Caco-2 (cell line): Measurements from ENCODE around the gene PMEPA1. TPM values are rescaled to one million over a fixed set of nuclear protein-coding genes. Genes with fewer than 3 reads are reported as not detected.

Source experiments
- Bru-seq: library from RNA; stranded (reverse); fragments of 400-500 nt; gene quantifications from one replicate; lab custom pipeline; 2021; lab: Mats Ljungman, UMichigan
- BruChase-seq, 2 experiments: library from RNA; stranded (reverse); fragments of 400-500 nt; gene quantifications; one replicate each; lab custom pipeline; 2021; lab: Mats Ljungman, UMichigan
- BruUV-seq: library from RNA; stranded (reverse); fragments of 400-500 nt; replicated peaks from 2 replicates; lab custom pipeline; 2021; lab: Mats Ljungman, UMichigan
- CTCF ChIA-PET: fragments of 300-600 bp; sonication (Branson Sonifier 250); formaldehyde crosslinking; loops from one replicate; lab custom pipeline; 2022; ENCODE audit warnings: antibody characterized with exemption; lab: Charles Lee
- POLR2A ChIA-PET: fragments of 300-600 bp; sonication (Branson Sonifier 250); formaldehyde crosslinking; loops from one replicate; lab custom pipeline; 2022; ENCODE audit warnings: antibody characterized with exemption; lab: Charles Lee
- DNase-seq, 2 experiments: peaks; one replicate each; pipeline versions ENCODE4 v3.0.0 to v3.0.0-alpha.2; 2020 to 2022
- H3K27me3 ChIP-seq: replicated peaks from 2 replicates; pipeline ENCODE4 v1.6.0; 2011; ENCODE audit warnings: low read length; ENCODE audit not compliant: control insufficient read depth, insufficient read depth
- H3K36me3 ChIP-seq: 2 replicates; pipeline ENCODE4 v1.5.1; 2011; ENCODE audit warnings: low read length; ENCODE audit not compliant: control insufficient read depth, insufficient read depth
- H3K4me1 ChIP-seq: fragments of 250-450 bp; sonication (Bioruptor Pico); 2 replicates; pipeline ENCODE4 v1.5.1; 2020; ENCODE audit warnings: mild to moderate bottlenecking
- H3K4me3 ChIP-seq: 2 replicates; pipeline ENCODE4 v1.5.1; 2011; ENCODE audit warnings: low read depth, mild to moderate bottlenecking, control low read depth, low read length
- H3K9me3 ChIP-seq: fragments of 250-450 bp; sonication (Bioruptor Pico); 2 replicates; pipeline ENCODE4 v1.5.1; 2020; ENCODE audit warnings: mild to moderate bottlenecking, moderate library complexity
- H3K27ac Mint-ChIP-seq: one replicate; pipeline ENCODE4 v1.8.0; 2022; ENCODE audit warnings: mixed read lengths; ENCODE audit not compliant: unreplicated experiment
- H3K27me3 Mint-ChIP-seq: one replicate; pipeline ENCODE4 v1.8.0; 2022; ENCODE audit warnings: mixed read lengths; ENCODE audit not compliant: insufficient read depth, unreplicated experiment
- H3K36me3 Mint-ChIP-seq: one replicate; pipeline ENCODE4 v1.8.0; 2022; ENCODE audit warnings: mild to moderate bottlenecking, mixed read lengths; ENCODE audit not compliant: insufficient read depth, unreplicated experiment
- H3K4me1 Mint-ChIP-seq: one replicate; pipeline ENCODE4 v1.8.0; 2022; ENCODE audit warnings: low read depth, mixed read lengths; ENCODE audit not compliant: unreplicated experiment
- H3K4me3 Mint-ChIP-seq: one replicate; pipeline ENCODE4 v1.8.0; 2022; ENCODE audit warnings: mild to moderate bottlenecking, moderate library complexity, mixed read lengths; ENCODE audit not compliant: unreplicated experiment
- H3K9me3 Mint-ChIP-seq: one replicate; pipeline ENCODE4 v1.8.0; 2022; ENCODE audit warnings: mixed read lengths; ENCODE audit not compliant: unreplicated experiment
- intact Hi-C: fragments of 100-400 bp; cut with micrococcal nuclease; formaldehyde crosslinking; loops from one replicate; pipeline ENCODE4 v1.10.0; 2022; ENCODE audit not compliant: unreplicated experiment
- long read RNA-seq: library from polyadenylated mRNA; stranded (forward); transcript quantifications from one replicate; pipeline ENCODE4 v2.0.0, GENCODE V29; 2022
- total RNA-seq: library from RNA; stranded (reverse); gene quantifications from 2 replicates; pipeline ENCODE4 v1.2.3, GENCODE V29; 2022
- TF ChIP-seq, protein P1 (sequence below), 2 experiments: fragments of 200-600 bp in 1 of 2; IDR thresholded peaks; 1 replicate in 1 of 2; 2 replicates in 1 of 2; pipeline versions ENCODE4 v1.5.1 to v1.8.0; 2011 to 2022; ENCODE audit warnings: antibody characterized with exemption in 1 of 2, control low read depth in 1 of 2, inconsistent platforms in 1 of 2, low read depth in 1 of 2, low read length in 1 of 2, mild to moderate bottlenecking in 1 of 2, moderate library complexity in 1 of 2; ENCODE audit not compliant: insufficient read depth in 1 of 2, severe bottlenecking in 1 of 2, unreplicated experiment in 1 of 2

The PMEPA1 gene, protein sequence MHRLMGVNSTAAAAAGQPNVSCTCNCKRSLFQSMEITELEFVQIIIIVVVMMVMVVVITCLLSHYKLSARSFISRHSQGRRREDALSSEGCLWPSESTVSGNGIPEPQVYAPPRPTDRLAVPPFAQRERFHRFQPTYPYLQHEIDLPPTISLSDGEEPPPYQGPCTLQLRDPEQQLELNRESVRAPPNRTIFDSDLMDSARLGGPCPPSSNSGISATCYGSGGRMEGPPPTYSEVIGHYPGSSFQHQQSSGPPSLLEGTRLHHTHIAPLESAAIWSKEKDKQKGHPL
- total RNA-seq (3.3 and 3.7 TPM in 2 replicates), Bru-seq, nascent RNA (percentile 51 among the genes with signal in this experiment), BruChase-seq, experiment 1, labeled RNA remaining after a 2-hour chase (percentile 45 among the genes with signal in this experiment), BruChase-seq, experiment 2, labeled RNA remaining after a 6-hour chase (percentile 43 among the genes with signal in this experiment)
- long read RNA-seq, full-length matches to known transcripts = 4 of 5 reads
- long read RNA-seq, partial matches to known transcripts = 0 of 5 reads
- long read RNA-seq, other reads (novel, unspliced or antisense) = 1 of 5 reads

DNA sequence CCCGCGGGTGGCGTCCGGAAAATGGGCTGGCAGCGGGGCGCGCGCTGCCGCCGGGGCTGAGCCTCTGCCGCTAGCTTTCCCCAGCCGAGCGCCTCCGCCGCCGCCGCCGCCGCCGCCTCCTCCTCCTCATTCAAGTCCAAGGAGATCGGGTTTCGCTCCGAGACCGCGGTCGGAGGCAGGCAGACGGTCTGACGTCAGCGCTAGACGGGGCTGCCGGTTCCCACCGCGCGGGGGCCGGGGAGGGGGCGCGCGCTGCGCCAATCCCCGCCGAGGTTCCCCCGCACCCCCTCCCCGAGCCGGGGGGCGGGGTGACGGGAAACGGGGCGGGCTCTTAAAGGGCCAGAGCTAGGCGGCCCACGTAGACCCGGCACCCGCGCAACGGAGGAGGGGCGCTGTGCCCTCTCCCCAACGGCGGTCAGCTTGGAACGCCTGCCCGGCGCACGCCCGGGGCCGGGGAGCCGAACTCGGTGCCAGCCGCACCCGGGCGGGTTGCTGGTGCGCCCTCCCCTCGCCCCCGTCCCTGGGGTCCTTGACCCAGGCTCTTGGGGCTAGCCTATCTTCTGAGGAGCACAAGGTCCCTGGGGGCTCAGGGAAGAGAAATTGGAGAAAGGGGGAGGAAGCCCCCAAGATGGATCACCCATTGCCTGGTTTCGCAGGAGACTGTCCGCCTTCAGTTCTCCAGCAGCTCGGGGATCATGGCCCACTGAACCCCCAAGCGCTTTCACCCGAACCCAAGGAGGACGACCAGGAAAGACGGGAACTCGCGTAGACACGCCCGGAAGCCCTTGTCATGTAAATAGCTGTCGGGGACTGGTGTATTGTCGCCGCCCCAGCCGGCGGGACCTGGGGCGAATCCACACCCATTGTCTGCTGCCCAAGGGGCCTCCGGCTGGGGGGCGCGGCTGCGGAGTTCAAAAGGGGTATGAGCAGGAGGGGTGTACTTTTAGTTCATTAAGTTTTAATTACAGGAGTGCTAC lies at the start of gene PMEPA1:
PMEPA1 (minus strand) TSS at position 193 of the 977 bp plus-strand sequence. CDS start 433 bp downstream, outside the sequence.
- peaks cover 8% of the 10 kb centered on the region for H3K4me1 Mint-ChIP-seq
- peak within 1 kb of the TSS; percentile 59 for H3K4me3 ChIP-seq
- TF ChIP-seq, protein P1, sequence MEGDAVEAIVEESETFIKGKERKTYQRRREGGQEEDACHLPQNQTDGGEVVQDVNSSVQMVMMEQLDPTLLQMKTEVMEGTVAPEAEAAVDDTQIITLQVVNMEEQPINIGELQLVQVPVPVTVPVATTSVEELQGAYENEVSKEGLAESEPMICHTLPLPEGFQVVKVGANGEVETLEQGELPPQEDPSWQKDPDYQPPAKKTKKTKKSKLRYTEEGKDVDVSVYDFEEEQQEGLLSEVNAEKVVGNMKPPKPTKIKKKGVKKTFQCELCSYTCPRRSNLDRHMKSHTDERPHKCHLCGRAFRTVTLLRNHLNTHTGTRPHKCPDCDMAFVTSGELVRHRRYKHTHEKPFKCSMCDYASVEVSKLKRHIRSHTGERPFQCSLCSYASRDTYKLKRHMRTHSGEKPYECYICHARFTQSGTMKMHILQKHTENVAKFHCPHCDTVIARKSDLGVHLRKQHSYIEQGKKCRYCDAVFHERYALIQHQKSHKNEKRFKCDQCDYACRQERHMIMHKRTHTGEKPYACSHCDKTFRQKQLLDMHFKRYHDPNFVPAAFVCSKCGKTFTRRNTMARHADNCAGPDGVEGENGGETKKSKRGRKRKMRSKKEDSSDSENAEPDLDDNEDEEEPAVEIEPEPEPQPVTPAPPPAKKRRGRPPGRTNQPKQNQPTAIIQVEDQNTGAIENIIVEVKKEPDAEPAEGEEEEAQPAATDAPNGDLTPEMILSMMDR (IDR thresholded peaks at IDR 0.05; ENCODE audit: insufficient read depth in 1 of 2, low read depth in 1 of 2, low read length in 1 of 2, severe bottlenecking in 1 of 2, unreplicated experiment in 1 of 2) = no peak
- H3K36me3 ChIP-seq = no peaks in the 10 kb centered on the region
- H3K27me3 Mint-ChIP-seq = peaks cover 20% of the 10 kb centered on the region
- peaks cover 4% of the 10 kb centered on the region; the same call in 1 of the 2 replicates for H3K4me1 ChIP-seq
- H3K36me3 Mint-ChIP-seq = no peaks in the 10 kb centered on the region
- intact Hi-C loops = loop anchor here (1.0 kb wide), 3 partner anchors 8 to 17 kb away; no protein-coding TSS in a partner anchor
- peak within 1 kb of the TSS; percentile 70 for H3K4me3 Mint-ChIP-seq
- peak; percentile 95 to 98 for DNase-seq
- no peaks in the 10 kb centered on the region for H3K9me3 Mint-ChIP-seq
- H3K27ac Mint-ChIP-seq = peak within 1 kb of the TSS; percentile 3
- TSS peak; percentile 70 for BruUV-seq
- H3K9me3 ChIP-seq = no peaks in the 10 kb centered on the region
- ChIA-PET CTCF (interaction anchor here (0.7 to 1.8 kb wide), 7 partner anchors 9 to 1160 kb away, joined by 3 to 21 read pairs (median 5); no protein-coding TSS in a partner anchor), POLR2A (interaction anchor here (0.6 to 1.5 kb wide), 4 partner anchors 16 to 1119 kb away, joined by 3 to 4 read pairs (median 4); no protein-coding TSS in a partner anchor)
- peaks cover 2% of the 10 kb centered on the region for H3K27me3 ChIP-seq

DNA sequence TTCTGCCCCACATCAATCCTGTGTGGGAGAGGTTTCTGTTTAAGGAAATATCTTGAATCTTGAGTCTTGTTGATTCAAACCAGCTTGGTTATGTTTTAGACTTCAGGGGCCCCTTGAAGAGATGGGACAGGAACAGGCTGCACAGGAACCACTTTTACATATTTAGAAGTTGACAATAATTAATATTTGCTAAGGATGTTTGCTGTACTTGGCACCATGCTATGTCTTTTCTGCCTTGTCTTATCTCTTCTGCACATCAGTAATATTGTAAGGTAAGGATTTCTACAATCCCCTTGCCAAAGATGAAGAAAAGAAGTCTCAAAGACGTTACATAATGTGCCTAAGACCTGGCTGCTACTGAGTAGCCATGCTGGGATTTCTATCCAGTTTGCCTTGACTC lies 48.0 kb upstream of the PMEPA1 start:
- no peak overlapping the region for H3K27ac Mint-ChIP-seq
- intact Hi-C loops = no loop called here
- CTCF ChIA-PET = no interaction called here

More for the DNA sequence above, 48.0 kb upstream of the PMEPA1 start:
- Mint-ChIP-seq H3K9me3 (peaks cover 6% of the 10 kb centered on the region), H3K36me3 (no peaks in the 10 kb centered on the region), H3K27me3 (peaks cover 25% of the 10 kb centered on the region), H3K4me3 (no peak overlapping the region), H3K4me1 (no peaks in the 10 kb centered on the region)
- BruUV-seq = no TSS peak
- DNase-seq = no peak
- no peak overlapping the region for H3K4me3 ChIP-seq
- POLR2A ChIA-PET = no interaction called here
- TF ChIP-seq, protein P1 (IDR thresholded peaks at IDR 0.05; ENCODE audit: insufficient read depth in 1 of 2, low read depth in 1 of 2, low read length in 1 of 2, severe bottlenecking in 1 of 2, unreplicated experiment in 1 of 2) = no peak
- no peaks in the 10 kb centered on the region for H3K4me1 ChIP-seq
- peaks cover 2% of the 10 kb centered on the region for H3K27me3 ChIP-seq
- H3K9me3 ChIP-seq = peaks cover 8% of the 10 kb centered on the region; the same call in 1 of the 2 replicates
- no peaks in the 10 kb centered on the region for H3K36me3 ChIP-seq
